Neuronal stem cell (in vitro differentiated cells): ENCODE results near the gene HNRNPC.

Experiments
- DNase-seq: peaks from one replicate; pipeline ENCODE4 v3.0.0-alpha.2; 2013; ENCODE audit warnings: low spot score
- H2AFZ ChIP-seq: one replicate; pipeline ENCODE4 v1.6.1; 2013; ENCODE audit warnings: mild to moderate bottlenecking, low read length, inconsistent platforms
- H2AK5ac ChIP-seq: 2 replicates; pipeline ENCODE4 v1.6.1; 2013; ENCODE audit warnings: low read depth, mild to moderate bottlenecking, inconsistent platforms, low read length, moderate library complexity, mixed read lengths
- H2BK120ac ChIP-seq: 2 replicates; pipeline ENCODE4 v1.6.1; 2013; ENCODE audit warnings: low read depth, mild to moderate bottlenecking, inconsistent platforms, low read length, moderate library complexity, mixed read lengths
- H2BK12ac ChIP-seq: one replicate; pipeline ENCODE4 v1.6.1; 2013; ENCODE audit warnings: low read length, inconsistent platforms
- H2BK15ac ChIP-seq: 2 replicates; pipeline ENCODE4 v1.6.1; 2013; ENCODE audit warnings: mild to moderate bottlenecking, low read length, inconsistent platforms, mixed read lengths
- H2BK5ac ChIP-seq: one replicate; pipeline ENCODE4 v1.6.1; 2013; ENCODE audit warnings: inconsistent platforms, mild to moderate bottlenecking, low read length, moderate library complexity
- H3K14ac ChIP-seq: one replicate; pipeline ENCODE4 v1.6.1; 2013; ENCODE audit warnings: low read length, inconsistent platforms
- H3K18ac ChIP-seq: 2 replicates; pipeline ENCODE4 v1.6.1; 2013; ENCODE audit warnings: low read length, inconsistent platforms
- H3K23ac ChIP-seq: 2 replicates; pipeline ENCODE4 v1.6.1; 2013; ENCODE audit warnings: low read depth, mild to moderate bottlenecking, mixed read lengths, low read length, inconsistent platforms; ENCODE audit not compliant: poor library complexity
- H3K27ac ChIP-seq: replicated peaks from 3 replicates; pipeline ENCODE4 v1.5.1; 2013; ENCODE audit warnings: low read length, inconsistent platforms
- H3K27me3 ChIP-seq, 3 experiments: 2 replicates each; pipeline ENCODE4 v1.6.1; 2013; ENCODE audit warnings: low read length in 3 of 3, mild to moderate bottlenecking in 2 of 3, inconsistent platforms in 1 of 3, low read depth in 1 of 3, mixed read lengths in 1 of 3, moderate library complexity in 1 of 3; ENCODE audit not compliant: control insufficient read depth in 3 of 3, insufficient read depth in 3 of 3
- H3K36me3 ChIP-seq, 2 donors: replicated peaks in 1 of 2; 2 replicates each; pipeline ENCODE4 v1.6.1; 2013; ENCODE audit warnings: low read length in 2 of 2; ENCODE audit not compliant: control insufficient read depth in 2 of 2, insufficient read depth in 2 of 2
- H3K4ac ChIP-seq: 2 replicates; pipeline ENCODE4 v1.6.1; 2013; ENCODE audit warnings: inconsistent platforms, mild to moderate bottlenecking, low read length, moderate library complexity
- H3K4me1 ChIP-seq, 2 donors: 1 replicate in 1 of 2; 2 replicates in 1 of 2; pipeline ENCODE4 v1.6.1; 2013; ENCODE audit warnings: low read length in 2 of 2, low read depth in 1 of 2; ENCODE audit not compliant: control insufficient read depth in 2 of 2, insufficient read depth in 1 of 2
- H3K4me2 ChIP-seq: one replicate; pipeline ENCODE4 v1.6.1; 2013; ENCODE audit warnings: mild to moderate bottlenecking, low read length, inconsistent platforms; ENCODE audit not compliant: insufficient read depth, poor library complexity, severe bottlenecking
- H3K4me3 ChIP-seq, 2 donors: 2 replicates each; pipeline ENCODE4 v1.5.1; 2013; ENCODE audit warnings: low read length in 2 of 2, mild to moderate bottlenecking in 2 of 2, inconsistent platforms in 1 of 2, moderate library complexity in 1 of 2
- H3K79me1 ChIP-seq: one replicate; pipeline ENCODE4 v1.6.1; 2013; ENCODE audit warnings: low read depth, mild to moderate bottlenecking, inconsistent platforms, low read length, moderate library complexity
- H3K9ac ChIP-seq: one replicate; pipeline ENCODE4 v1.6.1; 2013; ENCODE audit warnings: mild to moderate bottlenecking, low read depth, low read length, inconsistent platforms; ENCODE audit not compliant: poor library complexity
- H3K9me3 ChIP-seq, 2 donors: replicated peaks in 1 of 2; 2 replicates each; pipeline versions ENCODE3 to v1.6.1; 2013; ENCODE audit warnings: low read length in 2 of 2, mild to moderate bottlenecking in 2 of 2, inconsistent platforms in 1 of 2, low read depth in 1 of 2, mixed read lengths in 1 of 2, moderate library complexity in 1 of 2; ENCODE audit not compliant: control insufficient read depth in 2 of 2, insufficient read depth in 1 of 2
- H4K8ac ChIP-seq: one replicate; pipeline ENCODE4 v1.6.1; 2013; ENCODE audit warnings: low read depth, mild to moderate bottlenecking, inconsistent platforms, low read length, moderate library complexity
- H4K91ac ChIP-seq: one replicate; pipeline ENCODE4 v1.6.1; 2013; ENCODE audit warnings: low read length, low read depth, mild to moderate bottlenecking, inconsistent platforms; ENCODE audit not compliant: poor library complexity
- WGBS, 2 donors: extraction: QIAGEN DNeasy Blood & Tissue Kit; methylation state at CpG; one replicate each; pipeline ENCODE4 v1.1.7; 2013; ENCODE audit warnings: missing lambda C conversion rate in 2 of 2, mixed read lengths in 1 of 2; ENCODE audit not compliant: insufficient read length in 2 of 2, insufficient replicate concordance in 1 of 2; ENCODE audit errors: extremely low coverage in 2 of 2; 5-methylcytosine and 5-hydroxymethylcytosine counted together

HNRNPC gene

DNA sequence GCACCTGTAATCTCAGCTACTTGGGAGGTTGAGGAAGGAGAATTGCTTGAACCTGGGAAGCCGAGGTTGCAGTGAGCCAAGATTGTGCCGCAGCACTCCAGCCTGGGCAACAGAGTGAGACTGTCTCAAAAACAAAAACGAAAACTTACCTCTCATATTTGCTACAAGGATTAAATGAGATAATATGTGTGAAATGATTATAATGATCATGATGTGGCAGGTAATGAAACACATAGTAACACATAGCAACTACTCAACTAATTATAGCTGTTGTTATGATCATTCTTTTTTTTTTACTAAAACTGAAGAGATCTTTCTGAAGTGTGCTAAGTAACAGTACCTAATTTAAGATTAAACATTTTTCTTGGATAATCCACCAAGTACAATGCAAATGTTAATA is 40.7 kb upstream of the HNRNPC start:
- no peak overlapping the region for H2BK12ac ChIP-seq
- H3K14ac ChIP-seq: no peak overlapping the region
- H4K91ac ChIP-seq: no peak overlapping the region
- H2AK5ac ChIP-seq: no peak overlapping the region
- no peak overlapping the region for H2BK120ac ChIP-seq
- H3K9me3 ChIP-seq: no peaks in the 10 kb centered on the region
- WGBS, 2 donors: no CpG with 5 or more reads among the region's 3 CpGs
- H3K27ac ChIP-seq: no peak overlapping the region
- no peak overlapping the region for H4K8ac ChIP-seq
- no peak for DNase-seq
- no peak overlapping the region for H3K18ac ChIP-seq
- H3K36me3 ChIP-seq: no peaks in the 10 kb centered on the region
- no peak overlapping the region for H2AFZ ChIP-seq
- H3K27me3 ChIP-seq: no peaks in the 10 kb centered on the region
- H3K23ac ChIP-seq: no peak overlapping the region
- no peak overlapping the region for H2BK5ac ChIP-seq
- H3K4ac ChIP-seq: no peak overlapping the region
- no peak overlapping the region for H3K9ac ChIP-seq
- H3K4me2 ChIP-seq: no peak overlapping the region
- H2BK15ac ChIP-seq: no peak overlapping the region
- H3K4me1 ChIP-seq: peaks cover 0 to 1% of the 10 kb centered on the region in 2 donors
- H3K4me3 ChIP-seq: no peak overlapping the region
- H3K79me1 ChIP-seq: no peaks in the 10 kb centered on the region

DNA sequence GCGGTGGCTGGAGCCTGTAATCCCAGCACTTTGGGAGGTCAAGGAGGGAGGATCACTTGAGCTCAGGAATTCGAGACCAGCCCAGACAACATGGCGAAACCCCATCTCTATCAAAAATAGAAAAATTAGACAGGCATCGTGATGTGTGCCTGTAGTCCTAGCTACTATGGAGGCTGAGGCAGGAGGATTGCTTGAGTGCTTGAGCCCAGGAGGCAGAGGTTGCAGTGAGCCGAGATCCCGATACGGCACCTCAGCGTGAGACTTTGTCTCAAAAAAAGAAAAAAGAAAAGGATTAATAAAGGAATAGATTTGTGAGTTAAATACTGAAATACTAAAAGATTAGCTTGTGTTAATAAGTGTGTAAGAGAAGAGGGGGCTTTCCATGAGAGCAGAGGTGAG is 40.0 kb upstream of the HNRNPC start:
- H3K4me3 ChIP-seq: no peak overlapping the region
- H3K18ac ChIP-seq: no peak overlapping the region
- peak overlapping the region; percentile 46 for H3K4me2 ChIP-seq
- no peak overlapping the region for H3K9ac ChIP-seq
- no peaks in the 10 kb centered on the region for H3K36me3 ChIP-seq
- H4K8ac ChIP-seq: no peak overlapping the region
- peaks cover 0 to 1% of the 10 kb centered on the region in 2 donors for H3K4me1 ChIP-seq
- no peak overlapping the region for H3K4ac ChIP-seq
- H3K27ac ChIP-seq: no peak overlapping the region
- DNase-seq: no peak
- no CpG with 5 or more reads among the region's 8 CpGs for WGBS, 2 donors
- no peak overlapping the region for H2AK5ac ChIP-seq
- no peaks in the 10 kb centered on the region for H3K9me3 ChIP-seq
- H3K23ac ChIP-seq: no peak overlapping the region
- peak overlapping the region; percentile 84 for H2AFZ ChIP-seq
- H2BK12ac ChIP-seq: no peak overlapping the region
- H2BK5ac ChIP-seq: no peak overlapping the region
- no peaks in the 10 kb centered on the region for H3K27me3 ChIP-seq
- no peak overlapping the region for H3K14ac ChIP-seq
- H4K91ac ChIP-seq: no peak overlapping the region
- H2BK120ac ChIP-seq: no peak overlapping the region
- no peaks in the 10 kb centered on the region for H3K79me1 ChIP-seq
- H2BK15ac ChIP-seq: no peak overlapping the region

DNA sequence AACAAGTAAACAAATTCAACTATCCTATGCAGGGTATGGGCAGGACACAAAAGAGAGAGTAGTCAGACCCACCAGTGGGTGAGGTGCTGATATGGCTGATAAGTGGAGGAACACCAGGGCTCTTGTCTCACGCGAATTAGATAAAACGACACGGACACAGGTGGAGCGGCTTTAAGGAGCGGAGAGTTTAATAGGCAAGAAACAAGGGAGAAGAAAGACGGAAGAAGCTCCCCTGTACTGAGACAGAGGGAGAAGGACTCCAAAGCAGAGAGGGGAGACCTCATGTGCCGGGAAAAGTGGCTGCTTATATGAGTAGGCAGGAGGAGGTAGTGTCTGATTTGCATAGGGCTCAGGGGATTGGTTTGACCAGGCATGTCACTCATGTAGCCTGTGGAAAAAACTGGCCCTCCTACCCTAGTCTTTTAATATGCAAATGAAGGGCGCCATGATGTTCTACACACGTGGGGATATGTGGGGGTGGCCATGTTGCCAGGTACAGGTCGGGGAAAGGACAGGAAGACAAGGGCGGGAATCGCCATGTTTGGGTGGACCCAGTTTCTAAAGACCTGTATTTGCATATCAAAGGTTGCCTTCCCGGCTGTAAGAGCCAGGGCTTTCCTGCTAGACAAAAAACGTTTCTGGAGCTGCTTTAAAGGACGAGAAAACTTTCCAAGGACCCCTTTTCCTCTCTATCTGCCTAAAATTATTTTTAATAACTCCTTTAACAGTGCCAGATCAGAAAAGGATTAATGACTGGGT is 39.4 kb upstream of the HNRNPC start:
- no peak overlapping the region for H3K23ac ChIP-seq
- H3K4me1 ChIP-seq: peaks cover 0 to 1% of the 10 kb centered on the region in 2 donors
- peak overlapping the region; percentile 21 to 74 for H3K4me3 ChIP-seq
- H3K79me1 ChIP-seq: no peaks in the 10 kb centered on the region
- H3K4ac ChIP-seq: no peak overlapping the region
- H2BK15ac ChIP-seq: no peak overlapping the region
- no peak overlapping the region for H2BK5ac ChIP-seq
- no peak overlapping the region for H3K9ac ChIP-seq
- no peak overlapping the region for H3K14ac ChIP-seq
- peak; percentile 83 for DNase-seq
- peak overlapping the region; percentile 41 for H3K27ac ChIP-seq
- no peak overlapping the region for H4K91ac ChIP-seq
- no peaks in the 10 kb centered on the region for H3K36me3 ChIP-seq
- H3K9me3 ChIP-seq: no peaks in the 10 kb centered on the region
- no peak overlapping the region for H2BK120ac ChIP-seq
- H3K18ac ChIP-seq: no peak overlapping the region
- peak overlapping the region; percentile 59 for H3K4me2 ChIP-seq
- no CpG with 5 or more reads among the region's 16 CpGs for WGBS, 2 donors
- H3K27me3 ChIP-seq: no peaks in the 10 kb centered on the region
- peak overlapping the region; percentile 84 for H2AFZ ChIP-seq
- H4K8ac ChIP-seq: no peak overlapping the region
- H2AK5ac ChIP-seq: no peak overlapping the region
- no peak overlapping the region for H2BK12ac ChIP-seq

DNA sequence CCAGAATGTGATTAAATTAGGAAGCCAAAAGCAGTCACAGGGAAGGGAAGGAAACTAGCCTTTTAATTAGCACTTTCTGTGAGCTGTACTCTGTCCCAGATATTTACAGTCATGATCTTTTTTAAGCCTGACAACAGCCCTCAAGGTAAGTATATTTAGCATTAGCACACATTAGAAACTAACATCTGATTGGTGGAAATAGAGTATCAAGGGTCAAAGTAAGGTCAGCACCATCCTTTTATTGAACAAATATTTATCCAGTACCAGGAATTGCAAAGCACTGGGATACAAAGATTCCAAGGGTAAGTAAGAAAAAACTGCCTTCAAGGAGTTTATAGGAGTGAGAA is 38.9 kb upstream of the HNRNPC start:
- H3K9me3 ChIP-seq: no peaks in the 10 kb centered on the region
- H2BK12ac ChIP-seq: no peak overlapping the region
- H3K36me3 ChIP-seq: no peaks in the 10 kb centered on the region
- H3K27ac ChIP-seq: no peak overlapping the region
- DNase-seq: no peak
- H3K4me3 ChIP-seq: peak overlapping the region in 1 of 2 donors; percentile 21
- no peak overlapping the region for H2BK5ac ChIP-seq
- no peak overlapping the region for H2BK120ac ChIP-seq
- peaks cover 0 to 1% of the 10 kb centered on the region in 2 donors for H3K4me1 ChIP-seq
- H3K18ac ChIP-seq: no peak overlapping the region
- no peak overlapping the region for H3K23ac ChIP-seq
- H3K4me2 ChIP-seq: peak overlapping the region; percentile 59
- peak overlapping the region; percentile 84 for H2AFZ ChIP-seq
- H3K79me1 ChIP-seq: no peaks in the 10 kb centered on the region
- H3K9ac ChIP-seq: no peak overlapping the region
- peaks cover 0 to 3% (median 0%) of the 10 kb centered on the region in 3 experiments for H3K27me3 ChIP-seq
- no peak overlapping the region for H2AK5ac ChIP-seq
- H3K14ac ChIP-seq: no peak overlapping the region
- no peak overlapping the region for H4K8ac ChIP-seq
- no peak overlapping the region for H2BK15ac ChIP-seq
- no peak overlapping the region for H3K4ac ChIP-seq
- H4K91ac ChIP-seq: no peak overlapping the region
